T47D (cell line): ENCODE data around the gene AICDA.
A peak's percentile ranks its signal among the peaks of the same experiment; 100 is the strongest.
"Not testable (repeated sequence)": the region's sequence is repeated elsewhere in the genome, so short reads cannot be mapped to it uniquely, and the experiment has no call there.

Experiments used
- DNase-seq, 2 experiments: peaks; one replicate each; pipeline versions ENCODE4 v3.0.0 to v3.0.0-alpha.2; 2011 to 2012; ENCODE audit warnings: low read depth in 1 of 2, low spot score in 1 of 2
- JUND ChIP-seq: IDR thresholded peaks from 2 replicates; pipeline ENCODE4 v1.6.1; 2012; ENCODE audit warnings: low read depth
- in situ Hi-C: cut with HindIII; loops from 2 replicates; pipeline ENCODE4 v1.10.0; 2016; ENCODE audit warnings: low sequenced_read_pairs, low pct_unique_long_range_greater_than_20kb

AICDA gene

GRCh38 chr12:8603286-8603685, 9.4 kb downstream of the AICDA start:
- in situ Hi-C loops: no loop called here
- DNase-seq: no peak
- TF ChIP-seq JUND: no peak

GRCh38 chr12:8596561-8596960, 16.1 kb downstream of the AICDA start:
- no peak for TF ChIP-seq JUND
- DNase-seq: no peak
- in situ Hi-C loops: no loop called here

DNA sequence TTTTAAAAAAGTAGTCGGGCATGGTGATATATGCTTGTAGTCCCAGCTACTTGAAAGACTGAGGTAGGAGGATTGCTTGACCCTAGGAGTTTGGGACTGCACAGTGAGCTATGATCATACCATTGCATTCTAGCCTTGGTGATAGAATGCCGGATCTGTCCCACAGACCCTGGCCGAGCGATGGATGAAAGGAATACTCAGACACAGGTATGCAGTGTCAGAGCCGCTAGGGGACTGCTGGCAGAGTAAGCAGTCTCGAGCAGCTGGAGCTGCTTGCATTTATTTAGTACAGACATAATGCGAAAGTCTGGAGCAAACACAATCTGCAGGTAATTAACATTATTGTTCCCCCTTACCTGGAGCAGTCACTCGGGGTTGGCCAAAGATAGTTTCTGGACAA, 18.6 kb downstream of the AICDA start:
- peak in 1 of 2 experiments; percentile 4 for DNase-seq
- in situ Hi-C loops: no loop called here

DNA sequence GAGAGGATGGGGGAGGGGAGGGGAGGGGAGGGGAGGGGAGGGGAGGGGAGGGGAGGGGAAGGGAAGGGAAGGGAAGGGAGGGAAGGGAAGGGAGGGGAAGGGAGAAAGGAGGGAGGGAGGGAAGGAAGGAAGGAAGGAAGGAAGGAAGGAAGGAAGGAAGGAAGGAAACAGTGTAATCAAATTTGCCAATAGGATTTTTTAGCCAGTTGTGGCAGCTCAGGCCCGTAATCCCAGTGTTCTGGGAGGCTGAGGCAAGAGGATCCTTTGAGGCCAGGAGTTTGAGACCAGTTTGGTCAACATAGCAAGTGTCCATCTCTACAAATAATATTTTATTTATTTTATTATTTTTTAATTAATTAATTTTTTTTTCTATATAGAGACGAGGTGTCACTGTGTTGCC, 19.4 kb downstream of the AICDA start:
- no peak for DNase-seq
- in situ Hi-C loops: no loop called here
- no peak for TF ChIP-seq JUND

More for the DNA sequence above, 18.6 kb downstream of the AICDA start:
- TF ChIP-seq JUND: no peak

DNA sequence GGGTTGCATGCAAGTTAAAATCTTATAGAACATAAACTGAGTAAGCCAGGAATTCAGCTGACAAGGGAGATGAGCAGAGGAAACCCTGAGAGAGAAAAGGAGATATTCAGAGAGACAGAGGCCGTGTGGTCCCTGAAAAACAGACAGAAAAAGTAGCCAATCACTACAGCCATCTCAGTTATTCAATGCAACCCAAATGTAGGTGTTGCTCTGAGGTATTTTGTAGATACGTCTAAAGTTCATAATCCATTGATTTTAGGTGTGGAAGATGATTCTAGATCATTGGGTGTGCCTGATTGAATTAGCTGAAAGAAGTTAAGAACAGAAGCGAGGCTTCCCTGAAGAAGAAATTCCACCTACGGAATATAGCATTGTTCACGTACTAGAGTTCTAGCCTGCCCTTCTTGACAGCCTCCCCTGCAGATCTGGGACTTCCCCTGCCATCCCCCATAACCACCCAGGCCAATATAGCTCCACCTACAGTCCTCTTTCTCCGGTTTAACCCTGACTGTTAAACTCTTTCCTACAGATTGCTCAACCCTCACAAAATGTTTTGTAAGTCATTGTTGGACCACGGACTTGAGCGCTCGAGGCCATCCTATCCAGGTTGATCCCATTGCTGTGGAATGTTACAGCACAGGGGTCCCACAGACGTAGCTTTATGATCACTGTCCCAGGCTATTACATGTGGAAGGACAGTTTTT, 21.7 kb downstream of the AICDA start:
- no peak for DNase-seq
- TF ChIP-seq JUND: no peak
- in situ Hi-C loops: no loop called here

- no peak for DNase-seq
- in situ Hi-C loops: no loop called here
- no peak for TF ChIP-seq JUND
Observed at GRCh38 chr12:8589679-8590078, 23.0 kb downstream of the AICDA start.

- DNase-seq: peak in 1 of 2 experiments; percentile 15
- in situ Hi-C loops: not testable (repeated sequence)
Observed at GRCh38 chr12:8584478-8584877, 28.2 kb downstream of the AICDA start.

- no peak for TF ChIP-seq JUND
- in situ Hi-C loops: no loop called here
- DNase-seq: no peak
Observed at GRCh38 chr12:8584004-8584403, 28.7 kb downstream of the AICDA start.

DNA sequence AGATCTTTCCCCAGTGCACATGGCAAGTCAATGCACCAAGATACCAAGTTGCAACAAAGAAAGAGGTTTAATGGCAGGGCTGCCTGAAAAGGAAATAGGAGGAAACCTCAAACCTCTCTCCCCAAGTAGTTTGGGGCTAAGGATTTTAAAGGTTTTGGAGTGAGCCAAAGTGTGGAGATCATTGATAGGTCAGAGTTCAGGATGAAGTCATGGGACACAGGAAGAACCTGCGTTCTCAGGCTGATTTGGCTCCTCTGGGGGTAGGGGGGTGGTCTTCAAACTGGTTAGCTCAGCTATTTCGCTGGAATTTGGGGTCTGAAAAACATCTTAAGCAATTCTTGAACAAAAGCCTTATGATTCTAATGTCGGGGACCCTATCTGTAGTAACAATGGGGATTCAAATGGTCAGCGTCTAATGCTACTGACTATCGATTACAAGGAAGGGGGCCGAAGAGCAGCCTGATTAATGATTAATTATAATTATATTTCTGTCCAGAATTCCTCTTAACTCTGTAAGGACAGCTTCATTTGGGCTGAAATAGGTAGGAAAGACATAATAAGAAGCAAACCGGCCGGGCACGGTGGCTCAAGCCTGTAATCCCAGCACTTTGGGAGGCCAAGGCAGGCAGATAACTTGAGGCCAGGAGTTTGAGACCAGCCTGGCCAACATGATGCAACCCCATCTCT, 31.4 kb downstream of the AICDA start:
- DNase-seq: no peak
- in situ Hi-C loops: no loop called here
- no peak for TF ChIP-seq JUND

- in situ Hi-C loops: no loop called here
- no peak for TF ChIP-seq JUND
- DNase-seq: no peak
Observed at GRCh38 chr12:8577879-8578278, 34.8 kb downstream of the AICDA start.

- no peak for TF ChIP-seq JUND
- DNase-seq: no peak
- in situ Hi-C loops: no loop called here
Observed at GRCh38 chr12:8572507-8572906, 40.2 kb downstream of the AICDA start.

GRCh38 chr12:8566525-8566924, 46.1 kb downstream of the AICDA start:
- no peak for TF ChIP-seq JUND
- in situ Hi-C loops: no loop called here
- no peak for DNase-seq

DNA sequence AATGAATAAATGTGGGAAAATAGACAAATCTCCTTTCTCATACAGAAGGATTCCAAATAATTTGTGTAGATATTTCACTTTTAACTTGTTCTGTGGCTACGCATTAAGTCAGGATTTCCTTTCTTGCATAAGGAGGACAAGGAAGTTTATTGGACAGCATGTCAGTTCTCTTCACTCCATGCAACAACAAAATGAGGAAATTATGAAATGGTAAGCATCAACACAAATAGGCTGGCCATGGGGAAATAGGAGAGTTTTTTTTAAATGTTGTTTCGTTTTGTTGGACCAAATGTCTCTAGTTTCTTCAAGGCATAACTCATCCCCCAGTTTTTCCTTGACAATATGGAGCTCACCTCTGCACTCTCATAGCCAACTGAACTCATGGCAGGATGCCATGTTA, 46.6 kb downstream of the AICDA start:
- DNase-seq, in situ Hi-C loops: not testable (repeated sequence)

DNA sequence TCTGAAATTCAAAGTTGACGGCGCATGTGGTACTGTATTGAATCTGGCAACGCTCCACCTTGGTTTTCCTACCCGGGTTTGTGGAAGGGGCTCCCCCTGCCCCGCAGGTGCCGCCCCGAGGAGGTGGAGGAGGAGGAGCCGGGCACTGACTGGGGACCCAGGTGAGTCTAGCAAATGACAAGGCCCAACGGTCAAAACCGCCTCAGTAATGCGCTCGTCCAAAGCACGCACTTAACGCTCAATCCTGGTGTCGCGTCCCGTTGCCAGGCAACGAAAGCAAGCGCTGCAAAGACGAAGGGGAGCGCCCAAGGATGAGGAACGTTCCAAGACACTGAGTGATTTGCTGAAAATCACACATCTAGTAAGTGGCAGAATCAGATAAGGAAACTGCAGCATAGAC, 48.0 kb downstream of the AICDA start:
- TF ChIP-seq JUND: no peak
- in situ Hi-C loops: no loop called here
- DNase-seq: no peak
